ENCODE measurements around the gene RINL. TPM values are rescaled to one million over a fixed set of nuclear protein-coding genes. Genes with fewer than 3 reads are reported as not detected.

Gene RINL
- polyA plus RNA-seq, 1 of the 3 experiments (the other 2 are of a cell fraction) = 3.8 TPM

- no peak for TF ChIP-seq EP300 (IDR thresholded peaks at IDR 0.05; ENCODE audit: borderline replicate concordance in 1 of 2, low read depth in 1 of 2, low read length in 1 of 2)
- TF ChIP-seq TEAD4 (IDR thresholded peaks at IDR 0.05; ENCODE audit: borderline replicate concordance, insufficient read depth) = no peak
- no peak for TF ChIP-seq USF1 (IDR thresholded peaks at IDR 0.05; ENCODE audit: borderline replicate concordance, low read depth)
- no peak for TF ChIP-seq SMC3 (IDR thresholded peaks at IDR 0.05; ENCODE audit: low read depth, low read length)
- TF ChIP-seq YY1 (IDR thresholded peaks at IDR 0.05; ENCODE audit: low read depth) = no peak
- no peak for TF ChIP-seq TCF12 (IDR thresholded peaks at IDR 0.05)
- no peak for TF ChIP-seq FOSL2 (IDR thresholded peaks at IDR 0.05; ENCODE audit: borderline replicate concordance, low read depth)
- TF ChIP-seq, protein P1, sequence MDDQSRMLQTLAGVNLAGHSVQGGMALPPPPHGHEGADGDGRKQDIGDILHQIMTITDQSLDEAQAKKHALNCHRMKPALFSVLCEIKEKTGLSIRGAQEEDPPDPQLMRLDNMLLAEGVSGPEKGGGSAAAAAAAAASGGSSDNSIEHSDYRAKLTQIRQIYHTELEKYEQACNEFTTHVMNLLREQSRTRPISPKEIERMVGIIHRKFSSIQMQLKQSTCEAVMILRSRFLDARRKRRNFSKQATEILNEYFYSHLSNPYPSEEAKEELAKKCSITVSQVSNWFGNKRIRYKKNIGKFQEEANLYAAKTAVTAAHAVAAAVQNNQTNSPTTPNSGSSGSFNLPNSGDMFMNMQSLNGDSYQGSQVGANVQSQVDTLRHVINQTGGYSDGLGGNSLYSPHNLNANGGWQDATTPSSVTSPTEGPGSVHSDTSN (IDR thresholded peaks at IDR 0.05) = no peak
- TF ChIP-seq MEF2A (IDR thresholded peaks at IDR 0.05; ENCODE audit: borderline replicate concordance, low read depth) = no peak
- TF ChIP-seq USF2 (IDR thresholded peaks at IDR 0.05; ENCODE audit: borderline replicate concordance, low read depth, low read length) = no peak
- no peak for TF ChIP-seq RAD21 (IDR thresholded peaks at IDR 0.05; ENCODE audit: low read length)
- Histone ChIP-seq H3K4me3 (ENCODE audit: low read depth in 2 of 2, low read length in 1 of 2) (peak overlapping the region; percentile 31 to 35; a peak in 3 of 4 replicates), H3K36me3 (replicated peaks in 1 of 2; ENCODE audit: control insufficient read depth in 1 of 2, insufficient read depth in 2 of 2, low read length in 1 of 2) (no peaks in the 10 kb centered on the region), H3K27ac (ENCODE audit: low read depth in 2 of 2, low read length in 1 of 2) (no peak overlapping the region), H3K27me3 (ENCODE audit: insufficient read depth) (no peaks in the 10 kb centered on the region), H3K9ac (no peak overlapping the region), H3K79me2 (ENCODE audit: insufficient read depth) (no peaks in the 10 kb centered on the region), H4K20me1 (ENCODE audit: insufficient read depth) (no peaks in the 10 kb centered on the region), H3K9me3 (no peaks in the 10 kb centered on the region), H3K4me2 (peak overlapping the region; percentile 67), H2AFZ (ENCODE audit: low read depth) (peak overlapping the region; percentile 83; the same call in 1 of the 2 replicates), H3F3A (replicated peaks; ENCODE audit: insufficient read depth) (no peaks in the 10 kb centered on the region), H3K4me1 (ENCODE audit: control insufficient read depth in 1 of 2, insufficient read depth in 2 of 2, low read depth in 1 of 2, low read length in 1 of 2) (peaks cover 0 to 15% of the 10 kb centered on the region in 2 experiments; a peak in 1 of 4 replicates), H3K9me2 (no peaks in the 10 kb centered on the region)
- ChIA-PET POLR2A (interaction anchor here (1.0 kb wide), 2 partner anchors 20 to 37 kb away, joined by 3 to 4 read pairs; no protein-coding TSS in a partner anchor), CTCF (interaction anchor here (0.8 to 6.3 kb wide), 11 partner anchors 8 to 466 kb away, joined by 3 to 36 read pairs (median 4); partner anchors contain the start of genes ECH1, FAM98C, MRPS12 and SARS2)
- 31% methylated on average over 16 of the region's 34 CpGs for WGBS (ENCODE audit: low lambda C conversion rate)
- peak; percentile 47 for DNase-seq
Measured at GRCh38 chr19:38869160-38869835, 8.8 kb downstream of the RINL start.

- H3K79me2 ChIP-seq (ENCODE audit: insufficient read depth) = no peaks in the 10 kb centered on the region
- no peak for TF ChIP-seq JUND (IDR thresholded peaks at IDR 0.05)
- no peak for TF ChIP-seq MXI1 (IDR thresholded peaks at IDR 0.05; ENCODE audit: low read depth, low read length)
- no peak for TF ChIP-seq MAX (IDR thresholded peaks at IDR 0.05; ENCODE audit: low read depth)
- TF ChIP-seq GATA2 (CRISPR knock-in tag; IDR thresholded peaks at IDR 0.05) = no peak
- no peak for TF ChIP-seq CTCF (IDR thresholded peaks at IDR 0.05)
- TF ChIP-seq POLR2AphosphoS5 (IDR thresholded peaks at IDR 0.05; ENCODE audit: low read depth, low read length) = no peak
- TF ChIP-seq ZBTB33 (IDR thresholded peaks at IDR 0.05; ENCODE audit: borderline replicate concordance, low read depth) = no peak
- TF ChIP-seq IRF3 (IDR thresholded peaks at IDR 0.05; ENCODE audit: low read depth, low read length) = no peak
Measured at GRCh38 chr19:38868551-38868950, 9.5 kb downstream of the RINL start.

More at GRCh38 chr19:38868551-38868950, 9.5 kb downstream of the RINL start:
- Histone ChIP-seq H3K9me2 (no peaks in the 10 kb centered on the region), H4K20me1 (ENCODE audit: insufficient read depth) (no peaks in the 10 kb centered on the region), H3K27me3 (ENCODE audit: insufficient read depth) (no peaks in the 10 kb centered on the region), H3K27ac (ENCODE audit: low read depth in 2 of 2, low read length in 1 of 2) (no peak overlapping the region), H3K4me3 (ENCODE audit: low read depth in 2 of 2, low read length in 1 of 2) (no peak overlapping the region), H3K9ac (no peak overlapping the region), H3F3A (replicated peaks; ENCODE audit: insufficient read depth) (no peaks in the 10 kb centered on the region), H3K9me3 (no peaks in the 10 kb centered on the region), H3K36me3 (replicated peaks in 1 of 2; ENCODE audit: control insufficient read depth in 1 of 2, insufficient read depth in 2 of 2, low read length in 1 of 2) (no peaks in the 10 kb centered on the region), H2AFZ (ENCODE audit: low read depth) (no peak overlapping the region), H3K4me2 (no peak overlapping the region), H3K4me1 (ENCODE audit: control insufficient read depth in 1 of 2, insufficient read depth in 2 of 2, low read depth in 1 of 2, low read length in 1 of 2) (peaks cover 0 to 15% of the 10 kb centered on the region in 2 experiments; a peak in 1 of 4 replicates)
- POLR2A ChIA-PET = interaction anchor here (1.0 kb wide), 2 partner anchors 19 to 36 kb away, joined by 3 to 4 read pairs; no protein-coding TSS in a partner anchor
- CTCF ChIA-PET = interaction anchor here (0.9 to 6.3 kb wide), 6 partner anchors 12 to 466 kb away, joined by 3 to 36 read pairs (median 4); partner anchors contain the start of genes ECH1 and FAM98C
- no peak for DNase-seq
- 86% methylated on average over 6 of the region's 6 CpGs for whole genome bisulfite sequencing (ENCODE audit: low lambda C conversion rate)
